ENCODE data around the gene VNN1. TPM values are rescaled to one million over a fixed set of nuclear protein-coding genes. Genes with fewer than 3 reads are reported as not detected.

Gene VNN1
- total and polyA plus RNA-seq, 2 donors (not counting 3 experiments of a cell fraction or from before 2014, with no cell fraction given), result not detected

- TF ChIP-seq MYC (IDR thresholded peaks at IDR 0.05; ENCODE audit: low read depth, low read length) (no peak), MAX (IDR thresholded peaks at IDR 0.05; ENCODE audit: insufficient read depth, insufficient read length) (no peak)
- dilution Hi-C loops (cut with MboI; ENCODE audit: extremely low pct_ligation_motif_present, low sequenced_read_pairs), result no loop called here
Measured at GRCh38 chr6:132728616-132729015, 14.8 kb upstream of the VNN1 start.

GRCh38 chr6:132726608-132726975, 12.7 kb upstream of the VNN1 start:
- H3K9me1 ChIP-seq (replicated peaks; ENCODE audit: control insufficient read depth, extremely low read depth, insufficient read depth, low read length), result no peaks in the 10 kb centered on the region
- no peaks in the 10 kb centered on the region for H3K36me3 ChIP-seq (ENCODE audit: control insufficient read depth in 2 of 2, extremely low read depth in 1 of 2, insufficient read depth in 2 of 2, low read length in 2 of 2)
- DNase-seq (ENCODE audit: low read depth, low spot score), result no peak
- no peak overlapping the region for H3K4me2 ChIP-seq (ENCODE audit: insufficient read depth, low read length)
- intact Hi-C loops (cut with micrococcal nuclease) (no loop called here), dilution Hi-C loops (cut with MboI; ENCODE audit: extremely low pct_ligation_motif_present, low sequenced_read_pairs) (no loop called here)
- no peak for FAIRE-seq
- TF ChIP-seq POLR2AphosphoS5 (IDR thresholded peaks at IDR 0.05; ENCODE audit: insufficient read depth, low read depth, low read length), result no peak
- no peak for TF ChIP-seq GATA2 (IDR thresholded peaks at IDR 0.05; ENCODE audit: insufficient read depth, insufficient read length, low read depth, low read length)
- no peak for TF ChIP-seq MYC (IDR thresholded peaks at IDR 0.05; ENCODE audit: low read depth, low read length)
- no peak for TF ChIP-seq CTCF (IDR thresholded peaks at IDR 0.05; ENCODE audit: extremely low read depth in 1 of 2, insufficient read depth in 1 of 2, low read depth in 1 of 2, low read length in 2 of 2)
- no peak for TF ChIP-seq MAX (IDR thresholded peaks at IDR 0.05; ENCODE audit: insufficient read depth, insufficient read length)
- no peak for TF ChIP-seq JUN (IDR thresholded peaks at IDR 0.05; ENCODE audit: borderline replicate concordance, insufficient read depth, insufficient read length, low read depth)
- no peak for TF ChIP-seq EZH2 (IDR thresholded peaks at IDR 0.05; ENCODE audit: borderline replicate concordance, low read depth, low read length, severe bottlenecking)
- TF ChIP-seq FOS (IDR thresholded peaks at IDR 0.05; ENCODE audit: borderline replicate concordance, insufficient read depth, low read length), result no peak
- no peak for TF ChIP-seq POLR2A (IDR thresholded peaks at IDR 0.05; ENCODE audit: low read depth, low read length)
- no peak overlapping the region for H3K4me3 ChIP-seq (replicated peaks in 1 of 3; ENCODE audit: insufficient read depth in 1 of 3, low read depth in 1 of 3, low read length in 3 of 3)
- CTCF ChIA-PET, result no interaction called here
- H3K27ac ChIP-seq (ENCODE audit: insufficient read depth, low read depth, low read length), result no peak overlapping the region
- peaks cover 0 to 2% of the 10 kb centered on the region in 2 experiments for H3K27me3 ChIP-seq (ENCODE audit: control insufficient read depth in 2 of 2, insufficient read depth in 2 of 2, low read length in 2 of 2)
- H4K20me1 ChIP-seq (replicated peaks; ENCODE audit: control insufficient read depth, extremely low read depth, insufficient read depth, low read length), result no peaks in the 10 kb centered on the region
- POLR2A ChIA-PET, result no interaction called here
- no peaks in the 10 kb centered on the region for H3K4me1 ChIP-seq (ENCODE audit: control insufficient read depth, extremely low read depth, insufficient read depth, low read length)
- BruUV-seq (replicated peaks), result no TSS peak
- no peaks in the 10 kb centered on the region for H3K9me3 ChIP-seq (replicated peaks; ENCODE audit: control insufficient read depth, insufficient read depth, low read length)
- H3K79me2 ChIP-seq (ENCODE audit: control insufficient read depth, insufficient read depth, low read length), result no peaks in the 10 kb centered on the region
- no peak overlapping the region for H2AFZ ChIP-seq (ENCODE audit: low read depth, low read length)
- H3K9ac ChIP-seq (replicated peaks; ENCODE audit: extremely low read depth, insufficient read depth, low read length), result no peak overlapping the region

More at GRCh38 chr6:132728616-132729015, 14.8 kb upstream of the VNN1 start:
- Histone ChIP-seq H3K27me3 (ENCODE audit: control insufficient read depth in 2 of 2, insufficient read depth in 2 of 2, low read length in 2 of 2) (peaks cover 0 to 2% of the 10 kb centered on the region in 2 experiments), H4K20me1 (replicated peaks; ENCODE audit: control insufficient read depth, extremely low read depth, insufficient read depth, low read length) (no peaks in the 10 kb centered on the region), H3K9me3 (replicated peaks; ENCODE audit: control insufficient read depth, insufficient read depth, low read length) (no peaks in the 10 kb centered on the region), H3K9ac (replicated peaks; ENCODE audit: extremely low read depth, insufficient read depth, low read length) (no peak overlapping the region), H3K36me3 (ENCODE audit: control insufficient read depth in 2 of 2, extremely low read depth in 1 of 2, insufficient read depth in 2 of 2, low read length in 2 of 2) (no peaks in the 10 kb centered on the region), H3K79me2 (ENCODE audit: control insufficient read depth, insufficient read depth, low read length) (no peaks in the 10 kb centered on the region), H3K4me1 (ENCODE audit: control insufficient read depth, extremely low read depth, insufficient read depth, low read length) (no peaks in the 10 kb centered on the region), H3K9me1 (replicated peaks; ENCODE audit: control insufficient read depth, extremely low read depth, insufficient read depth, low read length) (no peaks in the 10 kb centered on the region), H2AFZ (ENCODE audit: low read depth, low read length) (no peak overlapping the region), H3K4me3 (replicated peaks in 1 of 3; ENCODE audit: insufficient read depth in 1 of 3, low read depth in 1 of 3, low read length in 3 of 3) (no peak overlapping the region), H3K4me2 (ENCODE audit: insufficient read depth, low read length) (no peak overlapping the region), H3K27ac (ENCODE audit: insufficient read depth, low read depth, low read length) (no peak overlapping the region)
- DNase-seq (ENCODE audit: low read depth, low spot score), result no peak
- CTCF ChIA-PET, result interaction anchor here (0.8 to 2.1 kb wide), 5 partner anchors 14 to 102 kb away, joined by 3 to 11 read pairs (median 4); partner anchors contain the start of gene SLC18B1
- no peak for FAIRE-seq
- BruUV-seq (replicated peaks), result no TSS peak
- POLR2A ChIA-PET, result no interaction called here
- intact Hi-C loops (cut with micrococcal nuclease), result no loop called here

Measured in endothelial cell of umbilical vein (primary cell).